AG20443 (cell line): ENCODE results near the gene INPP5D.
A peak's percentile ranks its signal among the peaks of the same experiment; 100 is the strongest.
"Not testable (repeated sequence)": the region's sequence is repeated elsewhere in the genome, so short reads cannot be mapped to it uniquely, and the experiment has no call there.

ENCODE experiments used
- DNase-seq: peaks from one replicate; pipeline ENCODE4 v3.0.0; 2012; ENCODE audit warnings: low spot score, mixed read lengths

Gene INPP5D

DNA sequence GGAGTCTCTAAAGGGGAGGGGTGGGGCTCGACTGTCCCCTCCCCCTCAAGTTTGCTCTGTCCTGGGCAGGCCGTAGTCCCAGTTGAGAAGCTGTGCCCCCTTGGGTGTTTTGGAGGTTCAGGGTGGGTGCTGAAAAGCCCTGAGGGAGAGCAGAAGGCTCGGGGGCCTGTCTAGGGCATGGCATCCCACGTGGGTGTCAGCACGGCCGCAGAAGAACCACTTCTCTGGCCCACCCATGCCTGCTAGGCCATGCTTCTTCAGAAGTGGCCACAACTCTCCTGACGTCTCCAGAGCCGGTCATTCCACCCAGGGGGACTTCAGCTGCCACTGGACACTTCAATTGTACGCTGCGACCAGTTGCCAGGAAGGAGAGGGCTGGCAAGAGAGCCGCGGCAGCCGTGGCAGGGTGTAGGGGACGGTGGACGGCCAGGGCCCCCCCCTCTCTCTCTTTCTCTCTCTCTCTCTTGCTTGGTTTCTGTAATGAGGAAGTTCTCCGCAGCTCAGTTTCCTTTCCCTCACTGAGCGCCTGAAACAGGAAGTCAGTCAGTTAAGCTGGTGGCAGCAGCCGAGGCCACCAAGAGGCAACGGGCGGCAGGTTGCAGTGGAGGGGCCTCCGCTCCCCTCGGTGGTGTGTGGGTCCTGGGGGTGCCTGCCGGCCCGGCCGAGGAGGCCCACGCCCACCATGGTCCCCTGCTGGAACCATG, at the start of gene INPP5D:
INPP5D (plus strand) TSS at position 546 of the 704 bp plus-strand sequence; CDS start at position 683, 137 bp downstream.
- DNase-seq, result no peak

- DNase-seq, result peak; percentile 4
Measured at GRCh38 chr2:233010569-233011267, 49.4 kb upstream of the INPP5D start.

- DNase-seq, result no peak
Measured at GRCh38 chr2:233011268-233011650, 48.9 kb upstream of the INPP5D start.

- no peak for DNase-seq
Measured at GRCh38 chr2:233011702-233012131, 48.4 kb upstream of the INPP5D start.

GRCh38 chr2:233012301-233012971, 47.7 kb upstream of the INPP5D start:
- no peak for DNase-seq

DNA sequence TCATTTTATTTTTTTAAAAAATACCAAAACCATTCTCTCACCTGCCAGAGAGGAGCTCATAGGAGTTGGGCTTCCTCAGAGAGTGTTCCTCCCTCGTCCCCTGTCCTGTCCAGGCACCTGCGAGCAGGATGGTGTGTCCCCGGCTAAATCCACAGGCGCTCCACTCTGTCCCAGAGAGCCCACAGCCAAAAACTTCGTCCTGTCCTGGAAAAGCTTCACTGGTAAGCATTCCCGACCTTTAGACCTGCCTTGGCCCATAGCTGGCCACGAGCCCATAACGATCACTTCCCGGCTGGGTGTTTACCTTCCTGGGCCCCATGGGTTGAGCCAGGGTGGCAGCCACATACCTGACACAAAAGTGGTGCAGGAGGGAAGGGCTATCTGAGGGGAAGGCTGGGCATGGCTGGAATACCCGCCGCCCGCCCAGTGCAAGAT, 47.1 kb upstream of the INPP5D start, which contains the start of gene NGEF:
NGEF (minus strand) TSS at position 230 of the 435 bp plus-strand sequence. CDS start 38,366 bp downstream, outside the sequence.
- no peak for DNase-seq

DNA sequence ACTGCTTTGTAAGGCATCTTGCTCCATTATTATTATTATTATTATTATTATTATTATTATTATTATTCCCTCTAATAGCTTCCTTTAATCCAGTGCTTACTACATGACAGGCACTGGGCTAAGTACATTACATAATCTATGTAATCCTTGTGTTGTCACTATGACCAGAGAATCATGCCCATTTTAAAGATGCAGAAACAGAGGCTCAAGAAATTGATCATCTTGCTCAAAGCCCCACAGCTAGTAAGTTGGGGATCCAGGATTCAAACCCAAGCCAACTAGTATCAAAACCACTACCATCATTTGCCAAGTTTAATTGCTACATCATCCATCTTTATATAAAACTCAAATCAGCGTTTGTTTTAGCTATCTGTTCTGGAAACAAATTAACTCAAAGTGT, 46.5 kb upstream of the INPP5D start:
- DNase-seq, result no peak

DNA sequence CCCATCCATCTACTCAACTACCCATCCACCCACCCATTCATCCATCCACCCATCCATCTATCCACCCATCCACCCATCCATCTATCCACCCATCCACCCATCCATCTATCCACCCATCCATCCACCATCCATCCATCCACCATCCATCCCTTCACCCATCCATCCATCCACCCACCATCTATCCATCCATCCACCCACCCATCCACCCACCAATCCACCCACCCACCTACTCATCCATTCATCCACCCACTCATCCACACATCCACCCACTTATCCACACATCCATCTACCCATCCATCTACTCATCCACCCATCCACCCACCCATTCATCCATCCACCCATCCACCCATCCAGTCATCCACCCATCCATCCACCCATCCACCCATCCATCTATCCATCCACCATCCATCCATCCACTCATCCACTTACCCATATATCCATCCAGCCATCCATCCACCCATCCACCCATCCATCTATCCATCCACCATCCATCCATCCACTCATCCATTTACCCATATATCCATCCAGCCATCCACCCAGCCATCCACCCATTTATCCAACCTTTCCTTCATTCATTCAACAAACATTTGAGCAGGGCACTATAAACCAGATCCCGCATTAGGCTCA, 45.0 kb upstream of the INPP5D start:
- no peak for DNase-seq

DNA sequence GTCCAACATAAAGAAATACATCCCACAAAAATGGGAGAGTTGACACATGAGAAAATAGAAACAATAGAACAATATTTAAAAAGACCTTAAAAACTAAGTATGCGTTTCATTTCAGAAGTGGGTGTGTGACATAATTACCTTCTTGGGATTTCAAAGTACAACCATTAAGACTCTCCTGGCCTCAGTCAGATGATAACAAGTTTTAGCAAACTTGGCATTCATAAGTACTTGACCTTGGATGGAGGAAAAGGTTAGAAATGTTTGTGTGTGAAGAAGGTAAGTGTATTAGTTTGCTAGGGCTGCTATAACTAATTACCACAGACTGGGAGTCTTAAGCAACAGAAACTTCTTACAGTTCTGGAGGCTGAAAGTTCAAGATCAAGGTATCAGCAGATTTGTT, 42.2 kb upstream of the INPP5D start:
- no peak for DNase-seq

DNA sequence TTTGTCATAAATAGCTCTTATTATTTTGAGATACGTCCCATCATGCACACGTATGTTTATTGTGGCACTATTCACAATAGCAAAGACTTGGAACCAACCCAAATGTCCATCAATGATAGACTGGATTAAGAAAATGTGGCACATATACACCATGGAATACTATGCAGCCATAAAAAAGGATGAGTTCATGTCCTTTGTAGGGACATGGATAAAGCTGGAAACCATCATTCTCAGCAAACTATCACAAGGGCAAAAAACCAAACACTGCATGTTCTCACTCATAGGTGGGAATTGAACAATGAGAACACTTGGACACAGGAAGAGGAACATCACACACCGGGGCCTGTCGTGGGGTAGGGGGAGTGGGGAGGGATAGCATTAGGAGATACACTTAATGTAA, 40.5 kb upstream of the INPP5D start:
- not testable (repeated sequence) for DNase-seq

GRCh38 chr2:233020454-233020853, 39.7 kb upstream of the INPP5D start:
- DNase-seq, result no peak

- no peak for DNase-seq
Measured at GRCh38 chr2:233021771-233022170, 38.4 kb upstream of the INPP5D start.

DNA sequence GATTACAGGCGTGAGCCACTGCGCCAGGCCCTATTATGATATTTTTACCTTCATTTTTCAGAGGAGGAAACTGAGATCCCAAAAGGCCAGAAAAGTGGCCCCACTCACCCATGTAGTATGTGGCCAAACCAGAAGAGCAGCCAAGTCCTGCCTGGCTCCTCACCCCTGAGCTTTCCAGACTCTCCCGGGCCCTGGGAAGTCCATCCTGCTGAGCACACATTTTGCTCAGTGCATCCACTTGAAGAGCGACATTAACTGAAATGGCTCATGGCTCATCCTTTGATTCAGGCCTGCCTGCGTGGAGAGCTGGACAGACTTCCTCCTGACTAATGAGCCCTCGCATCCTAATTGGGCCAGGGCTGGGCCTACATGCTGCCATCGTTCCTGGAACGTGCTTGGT, 37.6 kb upstream of the INPP5D start:
- DNase-seq, result no peak

DNA sequence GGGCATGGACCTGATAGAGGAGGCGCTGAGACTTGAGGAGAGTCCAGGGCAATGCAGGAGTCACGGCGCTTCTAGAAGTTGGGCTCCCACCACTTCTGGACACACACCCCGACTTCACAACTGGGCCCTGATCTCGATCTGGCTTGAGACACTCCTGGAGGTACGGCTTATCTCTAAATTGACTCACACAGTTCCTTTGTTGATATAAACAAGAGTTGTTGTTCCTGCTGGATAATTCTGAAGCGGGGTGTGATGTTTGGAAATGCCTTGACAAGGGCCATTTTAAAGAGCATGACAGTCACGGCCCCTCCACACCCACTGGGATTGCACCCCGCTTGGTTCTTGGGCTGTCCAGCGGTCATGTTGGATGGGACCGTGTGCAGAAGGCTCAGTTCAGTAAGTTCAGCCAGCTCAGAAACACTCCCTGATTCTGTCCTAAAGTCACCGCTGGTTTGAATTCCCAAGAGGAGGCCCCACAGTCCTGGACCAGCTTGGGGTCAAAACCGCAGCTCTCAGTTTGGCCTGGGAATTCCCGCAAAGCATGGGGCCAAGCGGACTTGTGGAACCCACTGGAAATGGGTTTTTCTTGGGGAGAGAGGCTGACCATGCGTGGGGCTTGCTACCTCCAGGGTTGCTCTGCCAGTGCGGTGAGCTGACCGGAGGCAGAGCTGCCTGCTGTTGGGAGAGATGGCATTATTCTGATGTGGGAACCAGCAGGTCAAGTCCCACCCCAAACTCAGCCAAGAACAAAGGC, 37.0 kb upstream of the INPP5D start:
- no peak for DNase-seq

DNA sequence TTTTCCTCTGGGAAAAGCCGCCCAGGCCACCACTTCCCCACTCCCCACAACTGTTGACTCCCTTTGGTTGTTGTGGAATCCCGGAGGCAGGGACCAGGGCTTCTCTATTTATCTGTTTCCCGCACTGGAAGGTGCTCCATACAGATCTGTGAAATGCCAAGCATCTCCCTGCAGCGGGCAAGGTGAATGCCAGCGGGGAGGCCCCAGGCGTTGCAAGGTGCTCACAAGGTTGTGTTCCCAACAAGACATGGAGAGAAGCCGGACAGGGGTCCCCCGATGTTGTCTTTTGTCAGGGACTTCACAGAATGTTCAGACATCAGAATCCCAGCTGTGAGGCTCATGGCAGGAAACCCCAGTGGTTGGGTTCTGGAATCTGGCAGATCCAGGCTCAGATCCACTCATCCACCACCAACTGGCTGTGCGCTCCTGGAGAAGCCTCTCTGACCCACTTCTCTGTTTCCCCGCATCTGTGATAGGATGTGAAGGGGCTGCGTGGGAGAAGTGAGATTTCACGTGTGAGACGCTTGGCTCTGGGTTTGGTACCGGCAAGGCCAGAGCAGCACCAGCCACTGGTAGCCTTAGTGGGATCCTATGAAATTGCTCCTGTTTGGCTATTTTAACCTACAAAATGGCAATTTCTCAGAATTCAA, 36.3 kb upstream of the INPP5D start:
- DNase-seq, result no peak

DNA sequence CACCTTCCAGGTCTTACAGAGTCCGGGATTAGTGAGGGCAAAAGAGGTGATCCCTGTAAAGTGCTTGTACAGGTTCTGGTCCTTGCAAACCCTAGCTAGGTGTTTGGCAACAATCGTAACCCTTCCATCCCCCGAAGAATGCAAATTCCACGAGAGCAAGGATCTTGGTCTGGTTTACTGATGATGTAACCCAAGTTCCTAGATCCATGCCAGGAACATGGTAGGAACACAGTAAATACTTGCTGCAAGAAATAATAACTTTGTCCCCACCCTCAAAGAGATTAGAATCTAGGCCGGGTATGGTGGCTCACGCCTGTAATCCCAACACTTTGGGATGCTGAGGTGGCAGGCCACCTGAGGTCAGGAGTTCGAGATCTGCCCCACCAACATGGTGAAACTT, 34.4 kb upstream of the INPP5D start:
- DNase-seq, result peak; percentile 32

DNA sequence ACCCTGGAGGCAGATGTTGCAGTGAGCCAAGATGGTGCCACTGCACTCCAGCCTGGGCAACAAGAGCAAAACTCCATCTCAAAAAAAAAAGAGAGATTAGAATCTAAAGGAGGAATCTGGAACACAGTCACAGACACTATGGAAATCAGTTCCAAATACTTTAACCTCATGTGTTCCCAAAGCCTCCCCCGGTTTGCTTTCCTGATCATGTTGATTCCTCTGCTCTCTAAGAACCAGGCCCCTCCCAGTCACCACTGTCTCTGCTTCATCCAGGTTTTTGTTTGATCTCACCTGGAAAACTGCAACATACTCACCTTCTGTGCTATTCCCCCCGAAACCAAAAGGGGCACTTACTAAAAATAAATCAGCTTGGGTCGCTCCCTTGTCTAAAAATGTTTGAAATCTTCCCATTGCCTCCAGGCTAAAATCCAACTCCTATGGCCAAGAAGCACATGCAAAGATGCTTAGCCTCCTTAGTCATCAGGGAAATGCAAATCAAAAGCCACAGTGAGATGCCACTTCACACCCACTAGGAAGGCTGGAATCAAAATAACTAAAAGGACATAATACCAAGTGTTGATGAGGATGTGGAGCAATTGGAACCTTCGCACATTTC, 33.8 kb upstream of the INPP5D start:
- DNase-seq, result peak; percentile 49

DNA sequence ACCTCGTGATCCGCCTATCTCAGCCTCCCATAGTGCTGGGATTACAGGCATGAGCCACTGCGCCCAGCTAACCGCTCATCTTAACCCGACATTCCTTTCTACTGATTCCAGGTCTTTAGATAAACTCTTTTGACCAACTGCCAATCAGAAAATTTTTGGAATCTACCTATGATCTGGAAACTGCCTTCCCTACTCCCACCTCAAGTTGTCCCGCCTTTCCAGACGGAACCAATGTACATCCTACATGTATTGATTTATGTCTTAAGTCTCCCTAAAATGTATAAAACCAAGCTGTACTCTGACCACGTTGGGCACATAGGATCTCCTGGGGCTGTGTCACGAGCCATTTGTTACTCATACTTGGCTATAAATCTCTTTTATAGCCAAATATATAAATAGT, 30.8 kb upstream of the INPP5D start:
- DNase-seq, result no peak

- DNase-seq, result no peak
Measured at GRCh38 chr2:233031556-233032500, 28.3 kb upstream of the INPP5D start.
